D341Med (cell line): ENCODE measurements around the gene ALDH2.
"Not testable (repeated sequence)": the region's sequence is repeated elsewhere in the genome, so short reads cannot be mapped to it uniquely, and the experiment has no call there.

Experiments
- DNase-seq: peaks from one replicate; pipeline ENCODE4 v3.0.0; 2012; ENCODE audit warnings: low spot score

Gene ALDH2

DNA sequence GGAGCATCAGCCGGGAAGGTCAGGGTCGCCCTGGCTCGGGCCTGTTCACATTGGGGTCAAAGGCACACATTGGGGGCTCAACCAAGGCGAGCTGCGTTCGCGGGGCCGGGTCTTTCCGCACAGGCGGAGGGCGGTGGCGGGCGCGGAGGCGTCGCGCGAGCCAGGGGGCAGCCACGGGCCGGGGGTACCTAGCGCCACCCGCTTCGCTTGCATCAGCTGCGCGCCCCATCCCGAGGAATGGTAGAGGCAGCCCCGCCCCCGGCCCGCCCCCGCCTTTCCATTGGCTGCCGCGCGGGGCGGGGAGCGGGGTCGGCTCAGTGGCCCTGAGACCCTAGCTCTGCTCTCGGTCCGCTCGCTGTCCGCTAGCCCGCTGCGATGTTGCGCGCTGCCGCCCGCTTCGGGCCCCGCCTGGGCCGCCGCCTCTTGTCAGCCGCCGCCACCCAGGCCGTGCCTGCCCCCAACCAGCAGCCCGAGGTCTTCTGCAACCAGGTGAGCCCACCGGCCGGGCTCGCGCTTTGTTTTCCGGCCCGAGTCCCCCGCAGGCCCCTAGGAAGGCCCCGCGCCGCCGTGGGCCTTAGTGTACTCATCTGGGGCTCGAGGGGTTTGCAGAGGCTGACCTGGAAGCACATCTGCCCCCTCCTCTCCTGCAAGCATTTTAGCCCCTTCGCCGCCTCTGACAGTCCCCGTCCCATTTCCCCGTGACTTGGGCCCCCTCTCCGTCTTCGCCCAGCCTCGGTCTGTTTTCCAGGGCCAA is at the start of gene ALDH2:
ALDH2 (plus strand) TSS at position 326 of the 754 bp plus-strand sequence; CDS start at position 376, 50 bp downstream.
- DNase-seq, result peak; percentile 94

DNA sequence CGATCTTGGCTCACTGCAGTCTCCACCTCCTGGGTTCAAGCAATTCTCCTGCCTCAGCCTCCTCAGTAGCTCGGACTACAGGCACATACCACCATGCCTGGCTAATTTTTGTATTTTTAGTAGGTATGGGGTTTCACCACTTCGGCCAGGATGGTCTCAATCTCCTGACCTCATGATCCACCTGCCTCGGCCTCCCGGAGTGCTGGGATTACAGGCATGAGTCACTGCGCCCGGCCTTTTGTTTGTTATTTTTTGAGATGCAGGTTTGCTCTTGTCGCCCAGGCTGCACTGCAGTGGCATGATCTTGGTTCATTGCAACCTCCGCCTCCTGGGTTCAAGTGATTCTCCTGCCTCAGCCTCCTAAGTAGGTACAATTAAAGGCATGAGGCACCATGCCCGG is 47.4 kb upstream of the ALDH2 start:
- DNase-seq, result not testable (repeated sequence)

DNA sequence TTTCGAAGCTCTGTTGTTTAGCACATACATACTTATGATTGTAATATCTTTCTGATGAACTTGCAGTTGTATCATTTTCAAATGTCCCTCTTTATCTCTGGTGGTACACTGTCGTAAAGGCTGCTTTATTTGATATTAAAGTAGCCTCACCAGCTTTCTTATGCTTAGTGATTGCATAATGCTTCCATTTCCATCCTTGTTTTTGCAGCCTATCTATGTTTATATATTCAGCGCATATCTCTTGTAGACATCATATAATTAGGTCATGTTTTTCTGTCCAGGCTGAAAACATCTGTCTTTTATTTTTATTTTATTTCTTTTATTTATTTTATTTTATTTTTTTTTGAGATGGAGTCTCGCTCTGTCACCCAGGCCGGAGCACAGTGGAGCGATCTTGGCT is 46.3 kb upstream of the ALDH2 start:
- no peak for DNase-seq

DNA sequence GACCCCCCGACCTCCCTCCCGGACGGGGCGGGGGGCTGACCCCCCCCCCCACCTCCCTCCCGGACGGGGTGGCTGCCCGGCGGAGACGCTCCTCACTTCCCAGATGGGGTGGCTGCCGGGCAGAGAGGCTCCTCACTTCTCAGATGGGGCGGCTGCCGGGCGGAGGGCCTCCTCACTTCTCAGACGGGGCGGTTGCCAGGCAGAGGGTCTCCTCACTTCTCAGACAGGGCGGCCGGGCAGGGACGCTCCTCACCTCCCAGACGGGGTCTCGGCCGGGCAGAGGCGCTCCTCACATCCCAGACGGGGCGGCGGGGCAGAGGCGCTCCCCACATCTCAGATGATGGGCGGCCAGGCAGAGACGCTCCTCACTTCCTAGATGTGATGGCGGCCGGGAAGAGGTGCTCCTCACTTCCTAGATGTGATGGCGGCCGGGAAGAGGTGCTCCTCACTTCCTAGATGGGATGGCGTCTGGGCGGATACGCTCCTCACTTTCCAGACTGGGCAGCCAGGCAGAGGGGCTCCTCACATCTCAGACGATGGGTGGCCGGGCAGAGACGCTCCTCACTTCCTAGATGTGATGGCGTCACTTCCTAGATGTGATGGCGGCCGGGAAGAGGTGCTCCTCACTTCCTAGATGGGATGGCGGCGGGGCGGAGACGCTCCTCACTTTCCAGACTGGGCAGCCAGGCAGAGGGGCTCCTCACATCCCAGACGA is 42.9 kb upstream of the ALDH2 start:
- DNase-seq, result not testable (repeated sequence)

DNA sequence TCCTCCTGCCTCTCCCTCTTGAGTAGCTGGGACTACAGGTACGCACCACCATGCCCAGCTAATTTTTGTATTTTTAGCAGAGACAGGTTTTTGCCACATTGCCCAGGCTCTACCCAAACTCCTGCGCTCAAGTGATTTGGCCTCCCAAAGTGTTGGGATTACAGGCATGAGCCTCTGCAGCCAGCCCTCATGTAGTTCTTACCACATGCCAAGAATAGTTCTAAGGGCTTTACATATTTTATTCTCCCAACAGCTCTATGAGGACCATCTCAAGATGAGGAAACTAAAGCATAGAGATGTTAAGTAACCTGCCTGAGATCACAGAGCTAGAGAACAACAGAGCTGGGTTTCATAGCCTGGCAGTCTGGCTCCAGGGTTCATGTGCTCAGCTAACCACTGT is 37.9 kb upstream of the ALDH2 start:
- no peak for DNase-seq

DNA sequence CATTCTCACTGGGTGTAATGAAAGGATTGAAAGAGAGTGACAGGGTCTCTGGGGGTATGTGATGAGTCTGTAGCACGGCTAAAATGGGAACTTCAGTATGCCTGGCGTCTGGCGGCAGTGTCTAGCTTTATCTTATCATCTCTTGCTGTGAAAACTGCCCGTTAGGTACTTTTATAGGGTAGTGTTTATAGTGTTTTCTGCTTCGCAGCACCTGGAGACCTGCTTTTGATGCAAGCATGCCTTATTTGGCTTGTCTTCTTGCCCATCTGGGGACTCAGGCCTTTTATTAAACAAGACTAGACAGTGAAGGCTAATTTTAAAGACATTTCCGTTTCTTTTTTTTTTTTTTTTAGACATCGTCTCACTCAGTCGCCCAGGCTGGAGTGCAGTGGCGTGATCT is 36.3 kb upstream of the ALDH2 start:
- no peak for DNase-seq

DNA sequence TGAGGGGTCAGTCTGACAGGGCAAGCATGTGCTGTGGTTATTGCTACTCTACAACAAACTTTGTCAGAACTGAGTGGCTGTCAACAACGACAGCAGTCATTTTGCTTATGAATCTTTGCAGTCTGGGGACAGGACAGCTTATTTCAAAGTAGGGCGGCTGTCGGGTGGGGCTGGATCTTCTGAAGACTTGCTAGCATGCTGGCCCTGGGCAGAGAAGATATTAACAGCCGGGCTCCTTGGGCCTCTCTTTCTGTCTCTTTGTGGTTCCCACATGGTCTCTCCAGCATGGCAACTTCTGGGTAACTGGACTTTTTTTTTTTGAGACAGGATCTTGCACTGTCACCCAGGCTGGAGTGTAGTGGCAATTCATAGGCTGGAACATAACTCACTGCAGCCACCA is 33.9 kb upstream of the ALDH2 start:
- no peak for DNase-seq

DNA sequence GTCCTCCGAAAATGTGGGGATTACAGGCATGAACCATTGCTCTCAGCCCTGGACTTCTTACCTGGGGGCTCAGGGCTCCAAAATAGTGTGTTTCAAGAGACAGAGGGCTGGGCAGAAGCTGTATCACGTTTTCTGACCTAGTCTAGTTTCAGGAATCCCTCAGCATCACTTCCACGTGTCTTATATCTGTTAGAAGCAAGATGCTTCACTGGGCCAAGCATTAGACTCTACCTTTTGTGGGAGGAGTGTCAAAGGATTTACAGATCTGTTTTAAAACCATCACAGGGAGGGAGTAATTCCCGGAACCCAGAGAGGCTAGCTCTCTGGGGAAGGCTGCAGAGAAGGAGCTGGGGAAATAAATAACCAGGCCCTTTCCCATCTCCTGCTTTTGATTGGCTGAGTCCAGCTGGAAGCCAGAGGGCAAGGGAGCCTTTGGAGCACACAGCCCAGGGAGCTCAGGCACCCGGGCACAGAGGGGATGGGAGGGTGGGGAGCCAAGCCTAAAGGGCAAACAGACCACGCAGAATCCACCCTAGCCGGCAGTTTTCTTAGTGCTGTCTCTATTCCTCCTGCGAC is 33.3 kb upstream of the ALDH2 start:
- DNase-seq, result no peak

DNA sequence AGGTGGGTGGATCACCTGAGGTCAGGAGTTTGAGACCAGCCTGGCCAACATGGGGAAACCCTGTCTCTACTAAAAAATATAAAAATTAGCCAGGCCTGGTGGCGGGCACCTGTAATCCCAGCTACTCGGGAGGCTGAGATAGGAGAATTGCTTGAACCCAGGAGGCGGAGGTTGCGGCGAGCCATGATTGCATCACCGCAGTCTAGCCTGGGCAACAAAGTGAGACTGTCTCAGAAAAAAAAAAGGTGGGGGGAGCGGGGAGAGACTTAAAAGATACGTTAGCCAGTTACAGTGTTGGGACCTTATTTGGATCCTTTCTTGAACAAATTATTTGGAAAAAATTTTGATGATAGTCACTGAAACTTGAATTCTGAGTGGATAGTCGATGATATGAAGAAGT is 27.2 kb upstream of the ALDH2 start:
- DNase-seq, result not testable (repeated sequence)

DNA sequence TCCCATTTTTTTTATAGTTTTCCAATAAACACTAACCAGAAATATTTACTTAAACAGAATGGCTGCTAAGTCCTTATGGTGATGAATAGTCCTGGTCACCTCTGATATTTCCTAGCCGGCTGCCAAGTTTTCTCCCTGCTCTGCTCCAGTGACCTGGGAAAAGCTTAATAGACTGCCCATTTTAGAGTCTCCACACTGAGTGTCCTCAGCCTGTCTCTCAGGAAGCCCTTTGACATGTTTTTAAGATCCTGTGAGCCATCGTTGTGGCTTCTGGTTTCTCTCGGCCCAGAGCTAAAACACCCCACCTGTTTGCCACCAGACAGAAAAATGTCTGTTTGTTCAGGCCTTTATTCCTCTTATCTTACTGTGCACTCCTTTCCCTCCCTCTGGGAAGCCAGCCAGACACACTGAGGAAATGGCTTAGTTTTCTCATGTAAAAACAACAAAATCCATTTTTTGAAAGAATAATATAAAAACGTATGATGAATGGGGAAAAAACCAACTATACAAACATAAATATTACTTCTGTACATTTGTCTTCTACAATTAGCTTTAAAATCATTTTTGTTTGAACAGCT is 25.4 kb upstream of the ALDH2 start:
- DNase-seq, result no peak

DNA sequence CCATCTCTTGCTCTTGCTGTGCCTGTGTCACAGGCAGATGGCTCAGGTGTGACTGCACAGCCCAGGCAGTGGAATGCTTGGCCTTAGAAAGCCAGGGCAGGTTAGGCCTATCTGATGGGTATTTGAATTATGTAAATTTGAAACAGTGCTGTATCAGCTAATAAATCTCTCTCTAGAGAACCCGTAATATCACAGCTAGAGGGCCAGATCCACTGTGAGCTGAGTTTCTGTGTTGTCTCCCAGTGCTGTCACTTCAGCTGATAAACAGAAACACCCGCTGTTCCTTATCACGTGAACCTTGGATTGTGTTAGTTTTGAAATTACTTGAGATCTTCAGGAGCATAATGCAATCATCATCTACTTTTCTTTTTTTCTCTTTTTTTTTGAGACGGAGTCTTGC is 21.5 kb upstream of the ALDH2 start:
- DNase-seq, result no peak

DNA sequence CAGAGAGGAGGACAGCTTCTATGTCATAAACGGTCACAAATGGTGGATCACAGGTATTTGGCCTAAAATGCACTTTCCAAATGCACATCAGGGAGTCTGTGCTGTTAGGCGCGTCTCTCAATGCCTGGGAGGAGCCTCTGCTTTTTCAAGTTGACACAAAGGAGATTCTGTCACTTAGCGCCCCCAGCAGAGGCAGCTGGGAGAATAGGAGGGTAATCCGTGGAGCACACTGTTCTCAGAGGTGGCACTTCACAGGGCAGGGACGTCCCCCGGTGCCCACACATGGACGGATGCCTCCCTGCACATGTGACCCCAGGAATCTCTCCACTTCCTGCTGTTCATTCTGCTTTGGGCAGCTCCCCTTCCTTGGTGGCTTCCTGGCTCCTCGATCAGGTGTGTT is 19.4 kb upstream of the ALDH2 start:
- no peak for DNase-seq

DNA sequence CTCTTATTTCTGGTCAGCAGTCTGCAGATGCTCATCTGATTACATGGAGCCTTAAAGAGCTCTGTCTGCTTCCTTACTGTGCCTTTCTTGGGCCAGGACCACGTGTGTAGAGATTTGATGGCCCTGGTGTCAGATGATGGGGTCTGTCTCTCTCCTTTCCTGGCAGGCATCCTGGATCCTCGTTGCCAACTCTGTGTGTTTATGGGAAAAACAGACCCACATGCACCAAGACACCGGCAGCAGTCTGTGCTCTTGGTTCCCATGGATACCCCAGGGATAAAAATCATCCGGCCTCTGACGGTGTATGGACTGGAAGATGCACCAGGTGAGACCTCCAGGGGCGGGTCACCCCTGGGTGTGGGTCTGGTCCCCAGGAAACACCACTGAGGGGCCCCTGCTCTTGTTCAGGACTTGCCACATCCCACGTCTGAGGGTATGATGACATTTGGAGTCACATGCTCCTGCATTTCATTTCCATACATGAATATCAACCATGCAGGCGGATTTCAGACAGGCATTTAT is 18.5 kb upstream of the ALDH2 start:
- DNase-seq, result no peak

DNA sequence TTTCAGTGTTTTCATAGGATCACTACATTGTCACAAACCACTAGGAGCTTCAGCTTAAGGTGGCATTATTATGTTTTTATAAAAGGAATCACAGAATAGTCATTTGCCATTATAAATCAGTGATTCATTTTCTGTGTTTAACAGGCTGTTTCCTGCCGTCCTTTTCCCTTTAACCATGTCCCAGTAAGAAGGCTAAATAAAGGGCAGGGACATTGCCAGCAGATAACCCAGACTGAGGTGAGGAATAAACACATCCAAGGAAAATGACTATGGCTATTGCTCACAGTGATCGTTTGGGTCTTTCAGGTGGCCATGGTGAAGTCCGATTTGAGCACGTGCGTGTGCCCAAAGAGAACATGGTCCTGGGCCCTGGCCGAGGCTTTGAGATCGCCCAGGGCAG is 17.9 kb upstream of the ALDH2 start:
- DNase-seq, result no peak

DNA sequence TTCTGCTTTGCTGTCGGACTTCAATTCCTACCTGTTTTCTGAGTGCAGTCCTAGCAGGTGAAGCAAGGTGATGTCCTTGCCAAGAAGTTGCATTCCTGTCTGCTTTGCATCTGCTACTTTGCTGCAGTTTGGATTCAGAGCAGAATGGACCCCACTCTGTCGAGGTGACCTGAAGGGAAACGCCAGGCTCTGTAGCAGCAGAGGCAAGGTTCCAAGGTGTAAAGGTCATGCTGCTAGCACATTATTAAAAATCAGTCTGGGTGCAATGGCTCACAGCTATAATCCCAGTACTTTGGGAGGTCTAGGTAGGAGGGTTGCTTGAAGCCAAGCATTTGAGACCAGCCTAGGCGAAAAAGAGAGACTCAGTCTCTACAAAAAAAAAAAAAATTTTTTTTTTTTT is 17.3 kb upstream of the ALDH2 start:
- DNase-seq, result no peak

DNA sequence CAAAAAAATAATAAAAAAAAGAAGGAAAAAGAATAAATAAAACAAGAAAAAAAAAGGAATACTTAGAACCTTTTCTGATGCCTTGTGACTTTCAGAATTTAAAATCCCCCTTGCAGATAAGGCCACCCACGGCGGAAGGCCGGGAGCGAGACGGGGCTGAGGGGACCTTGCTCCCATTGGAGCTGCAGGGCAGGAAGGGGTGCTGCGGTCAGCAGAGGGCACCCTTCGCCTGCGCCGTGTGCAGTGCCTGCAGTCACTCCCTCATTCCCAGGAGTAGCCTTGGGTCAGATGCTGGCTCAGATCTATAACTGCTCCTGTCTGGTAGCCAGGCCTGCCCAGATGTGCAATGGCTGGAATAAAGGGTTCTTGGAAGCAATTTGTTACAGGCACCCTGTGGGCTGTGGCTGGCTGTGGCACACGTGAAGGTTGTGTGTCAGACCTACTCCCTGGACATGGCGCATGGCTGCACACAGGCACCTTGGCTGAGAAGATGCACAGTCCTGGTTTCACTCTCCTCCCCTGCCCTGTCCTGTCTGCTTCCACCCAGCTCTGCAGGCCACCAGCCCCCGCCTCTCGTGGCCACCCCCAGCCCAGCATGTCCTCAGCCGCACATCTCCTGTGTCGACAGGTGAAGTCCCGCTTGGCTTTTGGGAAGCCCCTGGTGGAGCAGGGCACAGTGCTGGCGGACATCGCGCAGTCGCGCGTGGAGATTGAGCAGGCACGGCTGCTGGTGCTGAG is 13.4 kb upstream of the ALDH2 start:
- DNase-seq, result peak; percentile 92

DNA sequence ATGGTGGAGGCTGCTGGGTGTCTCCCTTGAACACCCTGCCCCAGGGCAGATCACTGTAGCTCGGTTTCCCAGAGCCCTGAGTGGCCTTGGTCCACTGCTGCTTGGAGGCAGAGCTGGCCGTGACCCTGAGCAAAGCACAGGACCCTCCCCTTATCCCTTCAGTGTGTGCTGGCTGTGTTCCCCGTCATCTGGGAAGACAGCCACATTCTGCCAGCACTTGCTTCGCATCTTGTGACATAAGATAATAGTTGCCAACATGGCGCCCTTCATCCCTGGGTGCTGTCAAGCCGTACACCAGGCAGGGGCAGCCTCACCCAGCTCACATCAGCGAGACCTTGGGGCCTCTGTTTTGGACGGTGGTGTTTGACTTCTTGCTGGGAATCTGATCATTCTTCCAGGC is 12.1 kb upstream of the ALDH2 start:
- peak; percentile 8 for DNase-seq

DNA sequence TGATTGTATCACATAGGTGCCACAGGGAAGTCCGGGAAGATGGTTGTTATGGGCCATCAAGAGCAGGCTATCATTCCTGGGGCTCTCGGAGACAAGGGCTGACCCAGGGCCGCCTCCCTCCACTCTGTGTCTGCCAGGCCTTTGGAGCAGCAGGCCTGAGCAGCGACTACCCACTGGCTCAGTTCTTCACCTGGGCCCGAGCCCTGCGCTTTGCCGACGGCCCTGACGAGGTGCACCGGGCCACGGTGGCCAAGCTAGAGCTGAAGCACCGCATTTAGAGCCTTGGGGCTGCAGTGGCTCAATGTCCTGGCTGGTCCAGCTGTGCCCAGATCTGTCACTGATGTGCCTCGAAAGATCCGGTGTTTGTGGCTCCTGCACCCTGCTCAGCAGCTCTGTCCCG is 10.5 kb upstream of the ALDH2 start:
- DNase-seq, result peak; percentile 7

DNA sequence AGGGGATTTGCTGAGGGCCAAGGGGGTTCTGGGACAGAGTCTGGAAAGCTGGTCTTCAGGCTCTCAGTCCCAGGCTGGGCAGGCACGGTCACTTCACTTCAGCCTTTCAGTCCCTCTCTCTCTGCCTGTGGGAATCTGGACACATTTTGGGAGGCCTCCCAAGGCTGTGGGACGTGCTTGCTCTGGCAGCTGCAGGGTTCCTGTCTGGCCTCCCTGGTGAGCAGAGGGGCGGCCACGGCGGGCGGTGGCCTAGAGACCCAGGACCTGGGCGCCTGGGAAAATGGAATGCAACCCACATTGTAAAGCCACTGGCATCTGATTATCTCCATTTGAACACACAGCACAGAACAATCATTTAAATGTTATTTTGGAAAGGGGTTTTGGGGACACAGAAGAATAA is 10.1 kb upstream of the ALDH2 start:
- DNase-seq, result peak; percentile 15

DNA sequence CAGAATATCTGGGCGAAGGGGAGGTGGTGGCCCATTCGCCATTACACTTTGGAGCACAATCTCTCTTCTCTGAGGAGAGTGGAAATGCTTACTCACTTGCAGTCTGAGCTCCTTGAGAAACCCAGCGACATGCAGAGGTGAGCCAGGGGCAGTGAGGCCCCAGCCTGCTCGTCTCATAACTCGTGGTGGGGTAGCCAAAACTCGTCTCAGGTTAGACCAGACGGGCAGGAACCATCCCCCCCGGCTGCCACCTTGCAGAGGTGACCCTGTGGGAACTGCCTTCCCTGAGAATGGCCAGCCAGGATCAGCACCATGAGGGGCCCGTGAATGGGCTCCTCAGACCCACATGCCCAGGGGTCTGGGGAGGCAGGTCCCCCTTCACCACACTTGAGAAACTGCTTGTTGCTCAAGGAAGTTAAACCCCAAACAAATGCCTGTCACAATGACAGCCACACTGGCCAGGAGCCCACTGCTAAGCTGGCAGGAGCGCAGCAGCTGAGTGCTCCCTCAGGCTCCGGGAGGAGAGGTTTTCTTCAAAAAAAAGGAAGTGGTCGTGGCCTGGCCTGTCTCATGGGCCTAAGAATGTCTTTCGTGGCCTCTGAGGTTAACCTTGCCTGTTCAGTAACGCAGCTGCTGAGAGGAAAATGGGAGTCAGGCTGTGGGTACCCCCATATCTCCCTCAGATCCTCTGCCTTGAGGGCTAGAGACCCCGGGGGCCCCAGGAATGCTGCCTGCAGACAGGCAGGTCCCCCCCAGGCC is 9.2 kb upstream of the ALDH2 start:
- no peak for DNase-seq

DNA sequence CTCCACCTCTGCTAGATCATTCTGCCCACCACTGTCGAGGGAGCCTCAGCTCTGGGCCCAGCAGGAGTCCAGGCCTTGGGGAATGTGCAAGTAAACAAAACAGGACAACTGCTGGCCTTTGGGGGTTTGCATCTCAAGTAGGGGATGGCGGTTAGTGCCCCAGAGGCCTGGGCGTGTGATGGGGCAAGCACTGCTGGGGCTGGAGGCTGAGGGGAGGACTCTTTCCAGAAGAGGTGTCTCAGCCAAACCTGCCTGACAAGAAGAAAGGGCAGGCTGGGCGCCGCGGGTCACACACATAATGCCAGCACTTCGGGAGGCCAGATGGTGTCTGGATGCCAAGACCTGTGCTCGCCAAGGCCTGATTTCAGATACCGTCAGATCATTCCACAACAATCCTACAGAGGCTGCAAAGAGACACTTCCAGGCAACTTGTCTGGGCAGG is 8.6 kb upstream of the ALDH2 start:
- DNase-seq, result no peak
